GM10248 (cell line): ENCODE measurements around the gene SUSD6.
"Not testable (repeated sequence)": the region's sequence is repeated elsewhere in the genome, so short reads cannot be mapped to it uniquely, and the experiment has no call there.

Source experiments
- CTCF ChIA-PET: fragments of 300-600 bp; sonication (Branson Sonifier 250); formaldehyde crosslinking; extraction: SDS; loops from one replicate; lab custom pipeline; 2021; ENCODE audit warnings: antibody characterized with exemption; lab: Yijun Ruan, JAX
- POLR2A ChIA-PET: fragments of 350-650 bp; sonication (Branson Sonifier 250); formaldehyde crosslinking; extraction: SDS; loops from one replicate; lab custom pipeline; 2020; ENCODE audit warnings: antibody characterized with exemption; lab: Yijun Ruan, JAX
- DNase-seq: peaks from one replicate; pipeline ENCODE4 v3.0.0; 2012; ENCODE audit errors: extremely low spot score
- CTCF ChIP-seq: IDR thresholded peaks from 2 replicates; pipeline ENCODE4 v1.5.1; 2012; ENCODE audit warnings: mild to moderate bottlenecking, low read depth; ENCODE audit errors: extremely low read depth, missing control alignments, control extremely low read depth

SUSD6 gene

GRCh38 chr14:69694730-69695281, 83.4 kb downstream of the SUSD6 start:
- no peak for DNase-seq
- ChIA-PET CTCF (interaction anchor here (1.1 to 1.2 kb wide), 2 partner anchors 25 to 33 kb away, joined by 3 read pairs; no protein-coding TSS in a partner anchor), POLR2A (interaction anchor here (0.5 to 0.7 kb wide), 2 partner anchors 11 to 301 kb away, joined by 3 to 4 read pairs; no protein-coding TSS in a partner anchor)
- TF ChIP-seq CTCF: no peak

DNA sequence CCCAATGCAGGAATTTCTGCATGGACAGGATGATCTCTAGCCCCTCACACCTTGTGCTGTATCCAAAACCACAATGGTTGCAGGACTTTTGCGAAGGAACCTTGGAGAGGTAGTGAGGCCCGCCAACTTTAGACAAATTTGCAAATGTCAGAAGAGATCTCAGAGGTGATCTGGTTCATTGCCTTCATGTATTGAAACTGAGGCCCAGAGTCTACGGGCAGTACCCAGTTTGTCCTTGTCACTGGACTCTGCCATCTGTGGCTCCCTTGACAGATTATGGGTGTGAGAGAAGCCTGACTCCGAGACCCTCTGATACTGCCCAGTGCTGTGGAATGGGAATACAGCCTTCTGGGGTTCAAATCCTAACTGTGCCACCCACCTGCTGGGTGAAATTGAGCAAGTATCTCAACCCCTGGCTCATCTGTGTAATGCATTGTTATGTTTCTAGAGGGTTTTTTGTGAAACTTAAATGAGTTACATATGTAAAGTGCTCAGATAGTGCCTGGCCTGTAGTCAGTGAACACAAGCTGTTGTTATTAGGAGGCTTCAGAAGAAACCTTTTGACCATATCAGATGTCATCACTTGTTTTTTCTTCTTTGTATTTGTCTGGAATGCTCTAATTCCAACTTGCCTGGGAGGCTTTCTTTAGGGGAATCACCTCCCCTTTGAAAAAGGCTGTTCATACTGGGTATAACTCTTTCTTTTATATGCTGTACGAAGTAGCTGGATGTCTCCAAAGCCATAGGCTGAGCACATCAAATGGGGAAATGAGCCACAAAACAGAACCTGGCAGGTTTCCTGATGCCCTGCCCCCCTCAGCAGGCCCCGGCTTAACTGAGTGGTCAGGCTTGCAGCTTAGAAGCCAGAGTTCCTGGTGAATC, 84.2 kb downstream of the SUSD6 start:
- POLR2A ChIA-PET: no interaction called here
- CTCF ChIA-PET: interaction anchor here (1.0 to 1.2 kb wide), 2 partner anchors 12 to 111 kb away, joined by 3 to 5 read pairs; no protein-coding TSS in a partner anchor
- no peak for TF ChIP-seq CTCF
- DNase-seq: no peak

DNA sequence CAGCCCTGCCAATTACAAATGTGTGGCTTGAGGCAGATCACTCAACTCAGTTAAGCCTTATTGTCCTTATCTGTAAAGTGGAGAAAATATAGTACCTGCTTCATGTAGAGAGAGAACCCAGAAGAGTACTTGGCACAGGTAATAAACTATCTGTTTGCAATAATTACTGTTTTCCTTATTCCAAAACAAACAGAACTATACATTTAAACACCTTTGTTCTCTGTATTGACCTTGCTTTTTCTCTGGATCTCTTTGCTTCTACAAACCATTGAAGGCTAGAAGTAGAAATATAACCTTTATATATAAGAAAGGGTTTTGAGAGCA, 84.8 kb downstream of the SUSD6 start:
- CTCF ChIA-PET: interaction anchor here (1.0 to 1.2 kb wide), 2 partner anchors 13 to 112 kb away, joined by 3 to 5 read pairs; no protein-coding TSS in a partner anchor
- POLR2A ChIA-PET: no interaction called here
- no peak for TF ChIP-seq CTCF
- no peak for DNase-seq

DNA sequence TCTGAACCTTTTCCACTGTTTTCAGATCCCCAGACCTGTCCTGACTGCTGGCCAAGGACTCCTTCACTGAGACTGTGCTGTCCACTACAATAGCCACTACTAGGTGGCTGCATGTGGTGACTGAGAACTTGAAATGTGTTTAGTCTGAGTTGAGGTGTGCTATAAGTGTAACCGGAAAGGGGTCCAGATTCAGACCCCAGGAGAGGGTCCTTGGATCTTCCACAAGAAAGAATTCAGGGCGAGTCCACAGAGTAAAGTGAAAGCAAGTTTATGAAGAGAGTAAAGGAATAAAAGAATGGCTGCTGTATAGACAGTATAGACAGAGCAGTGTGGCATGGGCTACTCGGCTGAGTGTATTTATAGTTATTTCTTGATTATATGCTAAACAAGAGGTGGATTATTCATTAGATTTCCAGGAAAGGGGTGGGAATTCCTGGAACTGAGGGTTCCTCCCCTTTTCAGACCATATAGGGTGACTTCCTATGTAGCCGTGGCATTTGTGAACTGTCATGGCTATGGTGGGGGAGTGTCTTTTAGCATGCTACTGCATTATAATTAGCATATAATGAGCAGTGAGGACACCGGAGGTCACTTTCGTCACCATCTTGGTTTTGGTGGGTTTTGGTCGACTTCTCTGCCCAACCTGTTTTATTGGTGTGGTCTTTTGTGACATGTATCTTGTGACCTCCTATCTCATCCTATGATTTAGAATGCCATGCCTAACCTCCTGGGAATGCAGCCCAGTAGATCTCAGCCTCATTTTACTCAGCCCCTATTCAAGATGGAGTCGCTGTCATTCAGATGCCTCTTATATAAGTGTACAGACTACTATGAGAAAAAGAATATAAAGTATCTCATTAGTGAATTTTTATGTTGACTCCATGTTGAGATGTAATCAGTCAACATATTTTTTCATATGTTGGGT, 85.5 kb downstream of the SUSD6 start:
- no peak for TF ChIP-seq CTCF
- CTCF ChIA-PET: interaction anchor here (1.0 to 1.5 kb wide), 2 partner anchors 13 to 31 kb away, joined by 3 to 4 read pairs; no protein-coding TSS in a partner anchor
- POLR2A ChIA-PET: no interaction called here
- DNase-seq: no peak

DNA sequence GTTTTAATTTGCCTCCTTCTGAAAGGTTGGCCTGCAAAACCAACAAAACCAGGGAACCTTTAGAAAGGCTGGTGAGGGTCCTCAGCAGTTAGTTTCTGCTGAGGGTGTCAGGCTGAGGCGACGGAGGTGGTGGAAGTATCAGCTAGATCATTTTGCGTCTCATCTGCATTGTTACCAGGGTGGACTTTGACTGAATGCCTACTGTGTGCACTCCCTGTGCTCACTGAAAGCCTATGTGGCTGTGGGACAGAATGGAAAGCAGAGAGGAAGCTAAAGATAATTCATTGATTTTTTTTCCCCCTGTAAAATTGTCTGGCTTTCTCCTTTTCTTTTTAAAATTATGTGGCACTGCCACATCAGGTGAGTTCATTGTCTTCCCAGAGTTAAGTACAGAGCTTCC, 87.2 kb downstream of the SUSD6 start:
- no peak for DNase-seq
- ChIA-PET CTCF (interaction anchor here (0.6 to 2.3 kb wide), 8 partner anchors 11 to 123 kb away, joined by 3 to 14 read pairs (median 4); partner anchors contain the start of gene CCDC177), POLR2A (no interaction called here)
- TF ChIP-seq CTCF: no peak

DNA sequence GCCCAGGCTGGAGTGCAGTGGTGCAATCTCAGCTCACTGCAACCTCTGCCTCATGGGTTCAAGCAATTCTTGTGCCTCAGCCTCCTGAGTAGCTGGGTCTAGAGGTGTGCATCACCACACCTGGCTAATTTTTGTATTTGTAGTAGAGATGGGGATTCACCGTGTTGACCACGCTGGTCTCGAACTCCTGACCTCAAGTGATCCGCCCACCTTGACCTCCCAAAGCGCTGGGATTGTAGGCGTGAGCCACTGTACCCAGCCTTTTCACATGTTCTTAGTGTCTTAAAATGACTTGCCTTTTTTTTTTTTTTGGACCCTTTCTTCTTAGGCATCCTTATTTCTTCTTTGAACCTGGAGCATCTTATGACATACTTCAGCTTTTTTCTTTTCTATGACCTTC, 87.8 kb downstream of the SUSD6 start:
- POLR2A ChIA-PET, DNase-seq: not testable (repeated sequence)
- CTCF ChIA-PET: interaction anchor here (0.8 to 2.3 kb wide), 6 partner anchors 10 to 115 kb away, joined by 3 to 14 read pairs (median 4); no protein-coding TSS in a partner anchor
